Measurements from ENCODE around the gene TASP1.

The TASP1 gene

GRCh38 chr20:13554706-13555105, 84.0 kb downstream of the TASP1 start:
- Histone ChIP-seq H3K9me3 (replicated peaks; ENCODE audit: low read length) (no peaks in the 10 kb centered on the region), H3K4me3 (ENCODE audit: low read length) (no peak overlapping the region), H3K4me2 (ENCODE audit: low read length) (no peak overlapping the region)

GRCh38 chr20:13554076-13554475, 84.7 kb downstream of the TASP1 start:
- Histone ChIP-seq H3K9me3 (replicated peaks; ENCODE audit: low read length) (no peaks in the 10 kb centered on the region), H3K27me3 (ENCODE audit: control insufficient read depth, insufficient read depth, low read length) (no peaks in the 10 kb centered on the region), H3K9ac (ENCODE audit: low read depth, low read length) (no peak overlapping the region), H3K4me3 (ENCODE audit: low read length) (no peak overlapping the region), H3K4me1 (ENCODE audit: control insufficient read depth, insufficient read depth, low read length) (peaks cover 11% of the 10 kb centered on the region), H3K4me2 (ENCODE audit: low read length) (no peak overlapping the region), H3K36me3 (ENCODE audit: insufficient read depth, low read length) (no peaks in the 10 kb centered on the region)

More at GRCh38 chr20:13554706-13555105, 84.0 kb downstream of the TASP1 start:
- H3K4me1 ChIP-seq (ENCODE audit: control insufficient read depth, insufficient read depth, low read length) = peaks cover 11% of the 10 kb centered on the region
- no peaks in the 10 kb centered on the region for H3K27me3 ChIP-seq (ENCODE audit: control insufficient read depth, insufficient read depth, low read length)
- H3K36me3 ChIP-seq (ENCODE audit: insufficient read depth, low read length) = no peaks in the 10 kb centered on the region
- H3K9ac ChIP-seq (ENCODE audit: low read depth, low read length) = no peak overlapping the region

DNA sequence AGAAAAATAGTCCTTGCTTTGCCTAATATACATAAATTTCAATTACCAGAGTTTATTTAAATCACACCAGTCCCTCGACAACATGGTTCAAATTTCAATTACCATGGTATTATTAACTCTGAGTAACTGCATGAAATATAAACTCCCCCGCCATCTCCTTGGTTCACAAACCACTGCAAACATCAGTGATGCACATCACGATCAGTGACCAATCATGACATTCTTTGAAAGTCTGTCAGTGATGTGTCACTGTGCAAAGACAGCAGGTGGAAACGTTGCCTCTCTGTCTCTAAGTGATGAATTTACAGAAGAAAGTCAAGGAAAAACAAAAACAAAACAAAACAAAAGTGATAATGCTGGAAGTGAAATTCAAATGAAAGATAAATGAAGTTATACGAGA, 86.7 kb downstream of the TASP1 start:
- Histone ChIP-seq H3K36me3 (ENCODE audit: insufficient read depth, low read length) (no peaks in the 10 kb centered on the region), H3K4me3 (ENCODE audit: low read length) (no peak overlapping the region), H3K4me1 (ENCODE audit: control insufficient read depth, insufficient read depth, low read length) (peaks cover 11% of the 10 kb centered on the region), H3K4me2 (ENCODE audit: low read length) (no peak overlapping the region), H3K9me3 (replicated peaks; ENCODE audit: low read length) (no peaks in the 10 kb centered on the region), H3K9ac (ENCODE audit: low read depth, low read length) (no peak overlapping the region), H3K27me3 (ENCODE audit: control insufficient read depth, insufficient read depth, low read length) (no peaks in the 10 kb centered on the region)

- no peak overlapping the region for H3K4me2 ChIP-seq (ENCODE audit: low read length)
- no peaks in the 10 kb centered on the region for H3K9me3 ChIP-seq (replicated peaks; ENCODE audit: low read length)
- H3K9ac ChIP-seq (ENCODE audit: low read depth, low read length) = no peak overlapping the region
- H3K4me1 ChIP-seq (ENCODE audit: control insufficient read depth, insufficient read depth, low read length) = peaks cover 5% of the 10 kb centered on the region
- no peaks in the 10 kb centered on the region for H3K36me3 ChIP-seq (ENCODE audit: insufficient read depth, low read length)
- H3K4me3 ChIP-seq (ENCODE audit: low read length) = no peak overlapping the region
- H3K27me3 ChIP-seq (ENCODE audit: control insufficient read depth, insufficient read depth, low read length) = no peaks in the 10 kb centered on the region
Observed at GRCh38 chr20:13549451-13549850, 89.3 kb downstream of the TASP1 start.

DNA sequence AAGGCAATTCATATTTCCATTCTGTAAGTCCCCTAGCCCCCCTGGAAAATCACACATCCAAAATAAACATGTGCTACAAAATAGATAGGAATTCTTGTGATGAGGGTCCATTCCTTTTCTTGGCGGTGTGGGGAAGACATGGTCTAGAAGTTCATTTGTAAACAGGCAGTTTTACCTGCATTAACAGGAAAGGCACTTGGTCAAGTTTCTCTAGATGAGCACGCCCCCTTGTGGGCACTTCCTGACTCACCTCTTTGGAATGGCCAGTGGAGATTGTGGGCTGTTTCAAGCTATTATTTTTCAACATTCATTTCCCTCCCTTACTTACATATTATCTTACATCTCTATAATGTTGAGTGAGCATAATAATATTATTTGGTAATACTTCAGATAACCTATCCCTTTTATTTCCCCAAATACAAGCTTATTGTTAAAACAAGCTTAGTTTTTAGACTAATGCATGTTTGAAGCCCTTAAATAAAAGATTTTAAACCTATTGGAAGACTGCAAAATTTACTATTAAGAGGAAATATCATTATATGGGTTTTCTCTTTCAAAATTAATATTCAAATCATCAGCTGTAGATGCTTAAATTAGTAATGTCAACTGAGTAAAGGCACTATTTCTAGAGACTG, 92.1 kb downstream of the TASP1 start:
- Histone ChIP-seq H3K9me3 (replicated peaks; ENCODE audit: low read length) (no peaks in the 10 kb centered on the region), H3K4me3 (ENCODE audit: low read length) (no peak overlapping the region), H3K9ac (ENCODE audit: low read depth, low read length) (no peak overlapping the region), H3K4me2 (ENCODE audit: low read length) (no peak overlapping the region), H3K36me3 (ENCODE audit: insufficient read depth, low read length) (no peaks in the 10 kb centered on the region), H3K4me1 (ENCODE audit: control insufficient read depth, insufficient read depth, low read length) (no peaks in the 10 kb centered on the region), H3K27me3 (ENCODE audit: control insufficient read depth, insufficient read depth, low read length) (no peaks in the 10 kb centered on the region)

GRCh38 chr20:13545790-13546189, 92.9 kb downstream of the TASP1 start:
- no peak overlapping the region for H3K4me2 ChIP-seq (ENCODE audit: low read length)
- no peaks in the 10 kb centered on the region for H3K27me3 ChIP-seq (ENCODE audit: control insufficient read depth, insufficient read depth, low read length)
- no peaks in the 10 kb centered on the region for H3K9me3 ChIP-seq (replicated peaks; ENCODE audit: low read length)
- no peaks in the 10 kb centered on the region for H3K4me1 ChIP-seq (ENCODE audit: control insufficient read depth, insufficient read depth, low read length)
- H3K4me3 ChIP-seq (ENCODE audit: low read length) = no peak overlapping the region
- H3K36me3 ChIP-seq (ENCODE audit: insufficient read depth, low read length) = no peaks in the 10 kb centered on the region
- H3K9ac ChIP-seq (ENCODE audit: low read depth, low read length) = no peak overlapping the region

GRCh38 chr20:13543783-13544182, 94.9 kb downstream of the TASP1 start:
- Histone ChIP-seq H3K4me1 (ENCODE audit: control insufficient read depth, insufficient read depth, low read length) (no peaks in the 10 kb centered on the region), H3K27me3 (ENCODE audit: control insufficient read depth, insufficient read depth, low read length) (no peaks in the 10 kb centered on the region), H3K4me3 (ENCODE audit: low read length) (no peak overlapping the region), H3K4me2 (ENCODE audit: low read length) (no peak overlapping the region), H3K9ac (ENCODE audit: low read depth, low read length) (no peak overlapping the region), H3K9me3 (replicated peaks; ENCODE audit: low read length) (no peaks in the 10 kb centered on the region), H3K36me3 (ENCODE audit: insufficient read depth, low read length) (no peaks in the 10 kb centered on the region)

GRCh38 chr20:13535627-13536026, 103.1 kb downstream of the TASP1 start:
- H3K36me3 ChIP-seq (ENCODE audit: insufficient read depth, low read length) = no peaks in the 10 kb centered on the region
- H3K27me3 ChIP-seq (ENCODE audit: control insufficient read depth, insufficient read depth, low read length) = no peaks in the 10 kb centered on the region
- no peak overlapping the region for H3K9ac ChIP-seq (ENCODE audit: low read depth, low read length)
- H3K9me3 ChIP-seq (replicated peaks; ENCODE audit: low read length) = no peaks in the 10 kb centered on the region
- H3K4me2 ChIP-seq (ENCODE audit: low read length) = no peak overlapping the region
- H3K4me3 ChIP-seq (ENCODE audit: low read length) = no peak overlapping the region
- no peaks in the 10 kb centered on the region for H3K4me1 ChIP-seq (ENCODE audit: control insufficient read depth, insufficient read depth, low read length)

GRCh38 chr20:13533946-13534345, 104.8 kb downstream of the TASP1 start:
- H3K4me1 ChIP-seq (ENCODE audit: control insufficient read depth, insufficient read depth, low read length) = no peaks in the 10 kb centered on the region
- H3K27me3 ChIP-seq (ENCODE audit: control insufficient read depth, insufficient read depth, low read length) = no peaks in the 10 kb centered on the region
- no peak overlapping the region for H3K4me3 ChIP-seq (ENCODE audit: low read length)
- H3K9me3 ChIP-seq (replicated peaks; ENCODE audit: low read length) = no peaks in the 10 kb centered on the region
- no peak overlapping the region for H3K4me2 ChIP-seq (ENCODE audit: low read length)
- H3K9ac ChIP-seq (ENCODE audit: low read depth, low read length) = no peak overlapping the region
- no peaks in the 10 kb centered on the region for H3K36me3 ChIP-seq (ENCODE audit: insufficient read depth, low read length)

DNA sequence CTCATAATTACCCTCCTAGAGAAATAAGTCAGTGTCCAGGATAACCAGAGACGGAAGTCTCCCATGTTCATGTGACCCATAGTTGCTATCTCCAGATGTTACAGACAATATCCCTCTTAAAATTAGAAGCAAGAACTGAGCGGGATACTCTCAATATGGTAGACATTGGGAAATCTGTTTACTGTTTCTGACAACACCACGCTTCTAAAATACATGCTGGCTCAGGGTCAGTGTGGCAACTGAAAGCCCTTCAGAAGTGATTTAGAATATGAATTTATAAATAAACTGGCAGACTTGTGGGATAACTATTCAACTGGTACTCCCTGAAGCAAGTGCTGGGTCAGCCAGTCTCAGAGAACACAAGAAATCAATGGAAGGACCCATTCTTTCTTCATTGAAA, 108.6 kb downstream of the TASP1 start:
- no peak overlapping the region for H3K4me2 ChIP-seq (ENCODE audit: low read length)
- H3K4me3 ChIP-seq (ENCODE audit: low read length) = no peak overlapping the region
- no peaks in the 10 kb centered on the region for H3K27me3 ChIP-seq (ENCODE audit: control insufficient read depth, insufficient read depth, low read length)
- no peaks in the 10 kb centered on the region for H3K9me3 ChIP-seq (replicated peaks; ENCODE audit: low read length)
- H3K9ac ChIP-seq (ENCODE audit: low read depth, low read length) = no peak overlapping the region
- no peaks in the 10 kb centered on the region for H3K36me3 ChIP-seq (ENCODE audit: insufficient read depth, low read length)
- peaks cover 7% of the 10 kb centered on the region for H3K4me1 ChIP-seq (ENCODE audit: control insufficient read depth, insufficient read depth, low read length)

DNA sequence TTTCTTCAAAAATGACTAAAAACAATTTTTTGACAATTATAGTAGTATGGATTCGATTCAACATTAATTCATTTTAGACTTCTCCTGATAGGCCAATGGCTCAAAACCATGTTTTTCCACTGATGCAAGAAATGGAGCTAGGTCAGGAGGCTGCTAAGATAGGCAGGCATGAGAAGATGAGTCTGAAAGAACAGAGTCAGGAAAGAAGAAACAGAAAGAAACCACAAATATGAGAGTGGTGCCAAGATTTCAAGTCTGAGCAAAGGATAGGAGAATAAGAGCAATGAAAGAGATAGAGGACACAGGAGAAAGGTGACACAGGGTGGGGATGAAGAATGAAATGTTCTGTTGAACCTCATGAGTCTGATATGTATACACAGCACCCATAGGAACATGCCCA, 112.2 kb downstream of the TASP1 start:
- H3K9me3 ChIP-seq (replicated peaks; ENCODE audit: low read length) = no peaks in the 10 kb centered on the region
- H3K4me3 ChIP-seq (ENCODE audit: low read length) = no peak overlapping the region
- no peaks in the 10 kb centered on the region for H3K36me3 ChIP-seq (ENCODE audit: insufficient read depth, low read length)
- no peak overlapping the region for H3K4me2 ChIP-seq (ENCODE audit: low read length)
- peaks cover 13% of the 10 kb centered on the region for H3K4me1 ChIP-seq (ENCODE audit: control insufficient read depth, insufficient read depth, low read length)
- no peaks in the 10 kb centered on the region for H3K27me3 ChIP-seq (ENCODE audit: control insufficient read depth, insufficient read depth, low read length)
- no peak overlapping the region for H3K9ac ChIP-seq (ENCODE audit: low read depth, low read length)

DNA sequence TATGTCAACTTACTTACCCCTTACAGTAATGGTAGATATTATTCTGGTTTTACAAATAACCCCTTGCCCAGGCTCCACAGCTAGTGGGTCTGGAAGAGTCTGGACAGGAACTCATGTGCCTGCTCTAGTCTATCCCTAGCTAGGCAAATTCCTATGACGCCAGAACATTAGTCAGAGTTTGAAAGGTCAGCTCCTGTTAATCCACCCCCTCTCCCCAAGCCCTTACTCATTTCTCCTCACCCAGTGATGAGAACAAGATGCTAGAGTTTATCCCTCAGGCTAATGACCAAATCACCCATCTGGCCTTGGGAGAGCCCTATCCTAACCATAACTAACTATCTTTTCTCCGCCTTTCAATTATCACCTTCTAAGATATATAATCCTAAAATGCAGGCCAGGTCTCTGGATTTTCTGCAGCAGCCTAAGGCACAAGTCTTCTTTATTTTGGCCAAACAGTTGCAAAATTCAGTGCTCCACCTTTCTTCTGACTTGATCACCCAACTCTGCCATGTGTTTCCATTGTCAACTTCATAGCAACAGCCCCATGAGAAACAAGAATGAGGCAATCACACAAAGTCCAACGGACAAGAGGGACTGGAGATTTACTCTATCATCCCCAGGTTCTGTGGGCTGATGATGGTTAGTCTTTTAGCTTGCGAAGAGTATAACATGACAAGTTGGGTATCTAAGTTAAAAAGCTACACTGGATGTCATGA, 113.3 kb downstream of the TASP1 start:
- Histone ChIP-seq H3K9me3 (replicated peaks; ENCODE audit: low read length) (no peaks in the 10 kb centered on the region), H3K4me2 (ENCODE audit: low read length) (no peak overlapping the region), H3K4me3 (ENCODE audit: low read length) (no peak overlapping the region), H3K36me3 (ENCODE audit: insufficient read depth, low read length) (no peaks in the 10 kb centered on the region), H3K9ac (ENCODE audit: low read depth, low read length) (no peak overlapping the region), H3K4me1 (ENCODE audit: control insufficient read depth, insufficient read depth, low read length) (peaks cover 13% of the 10 kb centered on the region), H3K27me3 (ENCODE audit: control insufficient read depth, insufficient read depth, low read length) (no peaks in the 10 kb centered on the region)
